Measurements from ENCODE around the gene POU2F3.

The POU2F3 gene

GRCh38 chr11:120346233-120346632 lies 106.3 kb downstream of the POU2F3 start:
- no peak for DNase-seq

GRCh38 chr11:120350637-120351036 lies 110.7 kb downstream of the POU2F3 start:
- no peak for DNase-seq

GRCh38 chr11:120352405-120352804 lies 112.5 kb downstream of the POU2F3 start:
- no peak for DNase-seq

GRCh38 chr11:120354068-120354467 lies 114.1 kb downstream of the POU2F3 start:
- DNase-seq: no peak

- no peak for DNase-seq
Observed at GRCh38 chr11:120354779-120355178, 114.8 kb downstream of the POU2F3 start.

GRCh38 chr11:120357620-120358019 lies 117.7 kb downstream of the POU2F3 start:
- DNase-seq: no peak

GRCh38 chr11:120358729-120359128 lies 118.8 kb downstream of the POU2F3 start:
- no peak for DNase-seq

- no peak for DNase-seq
Observed at GRCh38 chr11:120363436-120363835, 123.5 kb downstream of the POU2F3 start.

GRCh38 chr11:120365512-120365911 lies 125.6 kb downstream of the POU2F3 start:
- DNase-seq: no peak
